HL-60 (cell line): Measurements from ENCODE around the gene BCL11B.

Experiments
- DNase-seq, 2 experiments: peaks; one replicate each; pipeline ENCODE4 v3.0.0-alpha.2; 2010 to 2020; ENCODE audit warnings: low read depth in 1 of 2, low spot score in 1 of 2
- H3K27ac ChIP-seq: fragments of 250-450 bp; sonication (Bioruptor Pico); replicated peaks from 2 replicates; pipeline ENCODE4 v1.5.1; 2020; ENCODE audit warnings: mild to moderate bottlenecking, moderate library complexity
- H3K27me3 ChIP-seq: fragments of 250-450 bp; sonication (Bioruptor Pico); 2 replicates; pipeline ENCODE4 v1.5.1; 2021; ENCODE audit warnings: mild to moderate bottlenecking, moderate library complexity; ENCODE audit not compliant: insufficient read depth, poor library complexity, severe bottlenecking
- H3K4me3 ChIP-seq: replicated peaks from 2 replicates; pipeline ENCODE4 v1.5.1; 2011; ENCODE audit warnings: mild to moderate bottlenecking, control low read depth, low read length; ENCODE audit not compliant: insufficient read depth
- GABPA ChIP-seq: IDR thresholded peaks from 2 replicates; pipeline ENCODE4 v1.6.1; 2012; ENCODE audit warnings: low read depth
- POLR2AphosphoS5 ChIP-seq: IDR thresholded peaks from 2 replicates; pipeline ENCODE4 v1.6.1; 2012; ENCODE audit warnings: low read depth
- SPI1 ChIP-seq: IDR thresholded peaks from 2 replicates; pipeline ENCODE4 v1.6.1; 2012; ENCODE audit warnings: low read depth, mild to moderate bottlenecking, borderline replicate concordance
- TF ChIP-seq, protein P1 (sequence below): IDR thresholded peaks from one replicate; pipeline ENCODE4 v1.5.1; 2011; ENCODE audit warnings: low read length, control low read depth, inconsistent platforms; ENCODE audit not compliant: insufficient read depth
- TF ChIP-seq, protein P2 (sequence below): IDR thresholded peaks from 2 replicates; pipeline ENCODE4 v1.6.1; 2012; ENCODE audit warnings: low read depth; ENCODE audit not compliant: insufficient replicate concordance

The BCL11B gene

DNA sequence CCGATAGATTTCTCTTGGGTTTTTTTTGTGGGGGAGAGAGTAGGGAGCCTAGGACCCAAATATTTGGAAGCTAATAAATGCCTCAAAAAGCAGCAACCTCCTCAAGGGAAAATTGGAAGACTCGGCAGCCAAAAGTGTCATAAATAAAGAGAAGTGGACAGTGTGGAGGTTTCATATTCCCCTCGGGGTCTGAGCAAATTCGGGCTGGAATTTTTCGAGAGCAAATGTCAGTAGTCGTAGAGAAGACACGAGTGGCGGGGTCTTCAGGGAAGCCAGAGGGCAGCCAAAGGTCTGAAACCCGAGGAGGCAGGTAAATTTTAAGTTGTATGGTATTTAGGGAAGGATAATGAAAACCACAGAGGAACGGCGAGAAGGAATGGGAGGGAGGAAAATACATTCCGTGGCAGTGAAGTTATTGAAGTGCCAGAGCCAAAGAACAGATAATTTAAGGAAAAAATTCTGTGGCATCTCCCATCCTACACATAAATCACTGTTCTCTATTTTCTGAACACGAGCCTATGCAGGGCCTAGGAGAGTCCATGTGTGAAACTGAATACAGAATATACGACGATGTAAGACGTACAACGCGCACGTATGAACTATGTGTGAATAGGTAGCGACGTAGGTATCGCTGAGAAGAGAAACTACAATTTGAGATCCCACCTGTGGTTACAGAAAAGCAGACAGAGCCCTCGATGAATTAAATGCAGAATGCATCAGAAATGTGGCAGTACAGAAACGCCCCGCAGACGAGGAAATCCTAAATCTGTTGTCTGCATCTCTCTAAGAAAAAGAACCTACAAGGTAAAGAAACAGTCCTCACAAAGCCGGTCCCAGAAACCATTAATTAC is 12.9 kb downstream of the BCL11B start:
- no peak overlapping the region for H3K27ac ChIP-seq

DNA sequence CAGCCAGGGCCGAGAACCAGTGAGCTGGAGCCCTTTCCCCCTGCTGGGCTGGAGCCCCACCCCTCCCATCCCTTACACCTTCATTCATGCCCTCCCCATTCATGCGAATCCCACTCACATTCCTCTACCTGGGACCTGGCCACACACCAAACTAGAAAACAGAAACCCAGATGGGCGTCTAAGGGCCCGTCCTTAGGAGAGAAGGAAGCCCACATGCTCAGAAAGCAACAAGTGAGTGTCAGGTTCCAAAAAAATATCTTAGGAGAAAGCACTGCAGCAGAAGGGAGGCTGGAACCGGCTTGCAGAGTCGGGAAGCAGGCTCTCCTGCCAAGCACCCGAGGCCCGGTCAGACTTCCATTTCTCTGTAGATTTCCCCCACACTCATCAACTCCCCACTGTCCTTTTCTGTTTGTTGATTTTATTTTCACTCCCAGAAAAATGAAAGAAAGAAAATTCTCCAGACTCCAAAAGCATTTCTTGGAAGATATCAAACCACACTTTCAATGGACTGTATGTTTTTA is 13.6 kb downstream of the BCL11B start:
- DNase-seq = no peak

More for the DNA sequence above, 12.9 kb downstream of the BCL11B start:
- H3K4me3 ChIP-seq = no peak overlapping the region
- DNase-seq = no peak
- TF ChIP-seq POLR2AphosphoS5 = no peak
- TF ChIP-seq, protein P1, sequence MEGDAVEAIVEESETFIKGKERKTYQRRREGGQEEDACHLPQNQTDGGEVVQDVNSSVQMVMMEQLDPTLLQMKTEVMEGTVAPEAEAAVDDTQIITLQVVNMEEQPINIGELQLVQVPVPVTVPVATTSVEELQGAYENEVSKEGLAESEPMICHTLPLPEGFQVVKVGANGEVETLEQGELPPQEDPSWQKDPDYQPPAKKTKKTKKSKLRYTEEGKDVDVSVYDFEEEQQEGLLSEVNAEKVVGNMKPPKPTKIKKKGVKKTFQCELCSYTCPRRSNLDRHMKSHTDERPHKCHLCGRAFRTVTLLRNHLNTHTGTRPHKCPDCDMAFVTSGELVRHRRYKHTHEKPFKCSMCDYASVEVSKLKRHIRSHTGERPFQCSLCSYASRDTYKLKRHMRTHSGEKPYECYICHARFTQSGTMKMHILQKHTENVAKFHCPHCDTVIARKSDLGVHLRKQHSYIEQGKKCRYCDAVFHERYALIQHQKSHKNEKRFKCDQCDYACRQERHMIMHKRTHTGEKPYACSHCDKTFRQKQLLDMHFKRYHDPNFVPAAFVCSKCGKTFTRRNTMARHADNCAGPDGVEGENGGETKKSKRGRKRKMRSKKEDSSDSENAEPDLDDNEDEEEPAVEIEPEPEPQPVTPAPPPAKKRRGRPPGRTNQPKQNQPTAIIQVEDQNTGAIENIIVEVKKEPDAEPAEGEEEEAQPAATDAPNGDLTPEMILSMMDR = no peak
- no peak for TF ChIP-seq GABPA
- no peak for TF ChIP-seq SPI1
- TF ChIP-seq, protein P2, sequence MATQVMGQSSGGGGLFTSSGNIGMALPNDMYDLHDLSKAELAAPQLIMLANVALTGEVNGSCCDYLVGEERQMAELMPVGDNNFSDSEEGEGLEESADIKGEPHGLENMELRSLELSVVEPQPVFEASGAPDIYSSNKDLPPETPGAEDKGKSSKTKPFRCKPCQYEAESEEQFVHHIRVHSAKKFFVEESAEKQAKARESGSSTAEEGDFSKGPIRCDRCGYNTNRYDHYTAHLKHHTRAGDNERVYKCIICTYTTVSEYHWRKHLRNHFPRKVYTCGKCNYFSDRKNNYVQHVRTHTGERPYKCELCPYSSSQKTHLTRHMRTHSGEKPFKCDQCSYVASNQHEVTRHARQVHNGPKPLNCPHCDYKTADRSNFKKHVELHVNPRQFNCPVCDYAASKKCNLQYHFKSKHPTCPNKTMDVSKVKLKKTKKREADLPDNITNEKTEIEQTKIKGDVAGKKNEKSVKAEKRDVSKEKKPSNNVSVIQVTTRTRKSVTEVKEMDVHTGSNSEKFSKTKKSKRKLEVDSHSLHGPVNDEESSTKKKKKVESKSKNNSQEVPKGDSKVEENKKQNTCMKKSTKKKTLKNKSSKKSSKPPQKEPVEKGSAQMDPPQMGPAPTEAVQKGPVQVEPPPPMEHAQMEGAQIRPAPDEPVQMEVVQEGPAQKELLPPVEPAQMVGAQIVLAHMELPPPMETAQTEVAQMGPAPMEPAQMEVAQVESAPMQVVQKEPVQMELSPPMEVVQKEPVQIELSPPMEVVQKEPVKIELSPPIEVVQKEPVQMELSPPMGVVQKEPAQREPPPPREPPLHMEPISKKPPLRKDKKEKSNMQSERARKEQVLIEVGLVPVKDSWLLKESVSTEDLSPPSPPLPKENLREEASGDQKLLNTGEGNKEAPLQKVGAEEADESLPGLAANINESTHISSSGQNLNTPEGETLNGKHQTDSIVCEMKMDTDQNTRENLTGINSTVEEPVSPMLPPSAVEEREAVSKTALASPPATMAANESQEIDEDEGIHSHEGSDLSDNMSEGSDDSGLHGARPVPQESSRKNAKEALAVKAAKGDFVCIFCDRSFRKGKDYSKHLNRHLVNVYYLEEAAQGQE = no peak
- peaks cover 33% of the 10 kb centered on the region for H3K27me3 ChIP-seq

DNA sequence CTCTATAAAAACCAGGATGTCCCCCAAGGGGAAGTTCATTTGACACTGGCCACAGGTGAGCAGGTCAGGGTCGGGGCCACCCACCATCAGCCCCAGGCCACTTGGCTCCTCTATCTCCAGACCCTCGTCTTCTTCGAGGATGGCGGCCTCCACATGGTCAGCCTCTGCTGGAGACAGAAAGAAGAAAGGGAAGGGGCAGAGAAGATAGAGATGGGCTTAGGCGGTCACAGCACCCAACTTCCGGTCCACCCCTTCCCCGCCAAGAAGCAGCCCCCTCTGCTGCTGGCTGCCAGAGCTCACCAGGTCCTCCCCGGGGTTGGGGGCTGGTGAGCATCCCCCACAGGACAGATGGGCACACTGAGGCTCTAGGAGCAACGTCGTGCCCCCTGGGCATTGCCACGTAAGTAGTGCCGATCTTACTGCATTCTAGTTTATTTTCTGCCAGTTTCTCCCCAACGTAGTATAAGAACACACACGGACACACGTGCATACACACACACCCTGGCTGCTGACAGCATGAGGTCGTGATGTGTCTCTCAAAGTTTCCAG is 14.2 kb downstream of the BCL11B start:
- Histone ChIP-seq H3K27ac (no peak overlapping the region), H3K4me3 (no peak overlapping the region), H3K27me3 (peaks cover 30% of the 10 kb centered on the region)
- TF ChIP-seq POLR2AphosphoS5 (no peak), GABPA (no peak), SPI1 (no peak)
- TF ChIP-seq, protein P1 = no peak
- TF ChIP-seq, protein P2 = no peak
- DNase-seq = no peak

More for the DNA sequence above, 13.6 kb downstream of the BCL11B start:
- Histone ChIP-seq H3K27me3 (peaks cover 33% of the 10 kb centered on the region), H3K4me3 (no peak overlapping the region), H3K27ac (no peak overlapping the region)
- TF ChIP-seq, protein P1 = no peak
- TF ChIP-seq GABPA (no peak), SPI1 (no peak), POLR2AphosphoS5 (no peak)
- TF ChIP-seq, protein P2 = no peak
